Measurements from ENCODE around the gene RAB7A. TPM values are rescaled to one million over a fixed set of nuclear protein-coding genes. Genes with fewer than 3 reads are reported as not detected.
A peak's percentile ranks its signal among the peaks of the same experiment; 100 is the strongest.

The RAB7A gene
- total RNA-seq, 1 donor from 2014 or later: 306 TPM

GRCh38 chr3:128698211-128699047, 27.6 kb upstream of the RAB7A start:
- intact Hi-C loops (cut with DNase I): no loop called here
- Histone ChIP-seq H3K9me3 (no peaks in the 10 kb centered on the region), H3K27ac (peak overlapping the region; percentile 76), H3K36me3 (no peaks in the 10 kb centered on the region), H3K4me3 (peak overlapping the region; percentile 67), H3K27me3 (no peaks in the 10 kb centered on the region), H3K4me1 (peaks cover 8% of the 10 kb centered on the region)
- peak; percentile 85 for ATAC-seq
- peak; percentile 78 for DNase-seq
- no peak for TF ChIP-seq CTCF (IDR thresholded peaks at IDR 0.05)

DNA sequence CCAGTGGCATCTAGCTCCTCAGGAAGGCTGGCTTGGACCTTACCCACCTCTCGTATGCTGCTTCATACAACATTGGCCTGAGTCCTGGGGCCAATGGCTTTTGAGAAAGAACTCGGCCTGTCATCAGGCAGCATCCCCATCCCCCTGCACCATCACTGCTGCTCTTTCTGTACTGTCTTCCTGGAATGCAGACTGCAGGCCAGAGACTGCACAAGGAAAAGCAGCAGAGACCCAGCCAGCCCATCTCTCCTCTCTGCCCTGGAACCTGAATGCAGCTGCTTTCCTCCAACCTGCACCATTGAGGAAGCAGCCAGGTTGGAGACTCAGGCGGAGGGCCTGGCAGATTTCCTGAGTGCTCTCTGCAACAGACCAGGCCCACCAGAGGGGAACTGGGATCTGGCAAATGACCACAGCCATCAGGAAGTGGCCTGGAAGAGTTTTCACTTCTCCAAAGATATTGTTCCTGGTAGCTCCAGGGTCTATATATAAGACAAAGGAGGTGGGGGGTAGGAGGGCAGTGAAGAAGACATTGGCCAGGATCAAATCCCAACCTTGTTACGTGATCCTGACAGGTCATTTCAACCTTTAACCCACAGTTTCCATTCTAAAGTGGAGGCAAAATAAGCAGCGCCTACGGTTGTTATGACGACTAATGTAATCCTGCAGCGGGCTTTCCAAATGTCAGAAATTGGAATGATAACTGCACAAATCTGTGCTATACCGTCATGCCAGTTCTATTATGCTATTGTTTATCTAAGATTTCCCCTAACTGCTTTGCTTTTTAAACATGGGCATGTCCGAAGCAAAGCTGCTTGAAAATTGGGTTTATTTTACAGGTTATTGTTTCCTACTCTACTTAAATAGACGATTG, 24.4 kb upstream of the RAB7A start:
- no peak for DNase-seq

GRCh38 chr3:128702391-128702790, 23.6 kb upstream of the RAB7A start:
- DNase-seq (no peak), ATAC-seq (no peak)
- intact Hi-C loops (cut with DNase I): no loop called here
- no peak overlapping the region for H3K4me3 ChIP-seq
- peaks cover 8% of the 10 kb centered on the region for H3K4me1 ChIP-seq
- no peaks in the 10 kb centered on the region for H3K27me3 ChIP-seq
- H3K27ac ChIP-seq: no peak overlapping the region
- no peaks in the 10 kb centered on the region for H3K36me3 ChIP-seq
- H3K9me3 ChIP-seq: no peaks in the 10 kb centered on the region
- TF ChIP-seq CTCF (IDR thresholded peaks at IDR 0.05): no peak

More for the DNA sequence above, 24.4 kb upstream of the RAB7A start:
- intact Hi-C loops (cut with DNase I): no loop called here
- Histone ChIP-seq H3K27me3 (no peaks in the 10 kb centered on the region), H3K36me3 (no peaks in the 10 kb centered on the region), H3K9me3 (no peaks in the 10 kb centered on the region), H3K4me1 (peaks cover 8% of the 10 kb centered on the region), H3K4me3 (no peak overlapping the region), H3K27ac (no peak overlapping the region)
- TF ChIP-seq CTCF (IDR thresholded peaks at IDR 0.05): no peak
- no peak for ATAC-seq

DNA sequence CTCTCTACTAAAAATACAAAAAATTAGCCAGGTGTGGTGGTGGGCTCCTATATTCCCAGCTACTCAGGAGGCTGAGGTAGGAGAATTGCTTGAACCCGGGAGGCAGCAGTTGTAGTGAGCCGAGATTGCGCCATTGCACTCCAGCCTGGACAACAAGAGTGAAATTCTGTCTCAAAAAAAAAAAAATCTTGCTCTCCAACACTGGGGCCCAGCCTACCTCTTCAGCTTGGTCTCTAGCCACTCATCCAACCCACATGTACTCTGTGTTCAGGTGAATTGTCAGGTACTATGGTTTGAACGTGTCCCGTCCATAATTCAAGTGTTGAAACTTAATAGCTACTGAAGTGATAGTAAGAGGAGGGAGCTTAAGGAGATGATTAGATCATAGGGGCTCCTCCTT, 22.4 kb upstream of the RAB7A start:
- H3K27ac ChIP-seq: no peak overlapping the region
- peak; percentile 74 for DNase-seq

More for the DNA sequence above, 22.4 kb upstream of the RAB7A start:
- H3K36me3 ChIP-seq: no peaks in the 10 kb centered on the region
- no peak for TF ChIP-seq CTCF (IDR thresholded peaks at IDR 0.05)
- peaks cover 8% of the 10 kb centered on the region for H3K4me1 ChIP-seq
- H3K9me3 ChIP-seq: no peaks in the 10 kb centered on the region
- ATAC-seq: peak; percentile 87
- no peak overlapping the region for H3K4me3 ChIP-seq
- H3K27me3 ChIP-seq: no peaks in the 10 kb centered on the region
- intact Hi-C loops (cut with DNase I): no loop called here
